Hepatocyte (in vitro differentiated cells): Measurements from ENCODE around the gene GLUD2. TPM values are rescaled to one million over a fixed set of nuclear protein-coding genes. Genes with fewer than 3 reads are reported as not detected.
A peak's percentile ranks its signal among the peaks of the same experiment; 100 is the strongest.

ENCODE experiments used
- DNase-seq: peaks from one replicate; pipeline ENCODE4 v3.0.0-alpha.2; 2016; ENCODE audit warnings: low spot score
- H2AFZ ChIP-seq: fragments of 200-600 bp; sonication (generic); 2 replicates; pipeline ENCODE4 v1.6.0; 2016; ENCODE audit warnings: antibody characterized with exemption, mild to moderate bottlenecking
- H3K27ac ChIP-seq: fragments of 200-600 bp; sonication (generic); 2 replicates; pipeline ENCODE4 v1.5.1; 2016; ENCODE audit warnings: mild to moderate bottlenecking
- H3K27me3 ChIP-seq: fragments of 200-600 bp; sonication (generic); 2 replicates; pipeline ENCODE4 v1.6.1; 2016
- H3K36me3 ChIP-seq: fragments of 200-600 bp; sonication (generic); replicated peaks from 2 replicates; pipeline ENCODE4 v1.5.1; 2016; ENCODE audit warnings: low read depth; ENCODE audit not compliant: insufficient read depth
- H3K4me1 ChIP-seq: fragments of 200-600 bp; sonication (generic); 2 replicates; pipeline ENCODE4 v1.5.1; 2016; ENCODE audit warnings: mild to moderate bottlenecking, moderate library complexity; ENCODE audit not compliant: insufficient read depth
- H3K4me2 ChIP-seq: fragments of 200-600 bp; sonication (generic); 2 replicates; pipeline ENCODE4 v1.6.0; 2016
- H3K4me3 ChIP-seq: fragments of 200-600 bp; sonication (generic); 2 replicates; pipeline ENCODE4 v1.5.1; 2016; ENCODE audit warnings: mild to moderate bottlenecking
- H3K79me2 ChIP-seq: fragments of 200-600 bp; sonication (generic); 2 replicates; pipeline ENCODE4 v1.6.0; 2017; ENCODE audit warnings: mild to moderate bottlenecking
- H3K9me2 ChIP-seq: fragments of 200-600 bp; sonication (generic); replicated peaks from 2 replicates; pipeline ENCODE4 v1.6.0; 2017; ENCODE audit warnings: mild to moderate bottlenecking; ENCODE audit not compliant: insufficient read depth
- H3K9me3 ChIP-seq: fragments of 200-600 bp; sonication (generic); 2 replicates; pipeline ENCODE4 v1.5.1; 2016; ENCODE audit warnings: low read depth, mild to moderate bottlenecking
- H4K20me1 ChIP-seq: fragments of 200-600 bp; sonication (generic); 2 replicates; pipeline ENCODE4 v1.6.0; 2016; ENCODE audit warnings: mild to moderate bottlenecking; ENCODE audit not compliant: insufficient read depth, poor library complexity, severe bottlenecking
- CTCF ChIP-seq: fragments of 200-600 bp; sonication (generic); IDR thresholded peaks from 2 replicates; pipeline ENCODE4 v1.5.1; 2016; ENCODE audit warnings: antibody characterized with exemption, mild to moderate bottlenecking; ENCODE audit not compliant: poor library complexity
- EZH2 ChIP-seq: fragments of 200-600 bp; sonication (generic); IDR thresholded peaks from 2 replicates; pipeline ENCODE4 v1.6.1; 2016; ENCODE audit warnings: antibody characterized with exemption, mild to moderate bottlenecking, borderline replicate concordance
- EZH2phosphoT487 ChIP-seq: fragments of 200-600 bp; sonication (generic); IDR thresholded peaks from one replicate; pipeline ENCODE4 v1.6.1; 2018; ENCODE audit warnings: antibody characterized with exemption, mild to moderate bottlenecking, low read depth, moderate library complexity; ENCODE audit not compliant: unreplicated experiment, severe bottlenecking
- WGBS: methylation state at CpG from one replicate; pipeline ENCODE4 v1.1.6; 2016; ENCODE audit warnings: low lambda C conversion rate; ENCODE audit errors: missing lambda C conversion rate; 5-methylcytosine and 5-hydroxymethylcytosine counted together
- polyA plus RNA-seq: library from polyadenylated mRNA; unstranded; fragments of >200 nt; fragmentation: Nextera tagmentation; extraction: Ambion mirVana; gene quantifications from 2 replicates; pipeline ENCODE4 v1.2.1, GENCODE V29; 2016
- total RNA-seq: library from RNA; depleted of rRNA; stranded (reverse); fragments of >200 nt; gene quantifications from 2 replicates; pipeline ENCODE4 v1.2.3, GENCODE V29; 2014

The GLUD2 gene
- total and polyA plus RNA-seq, 2 experiments from 2014 or later: 4.4 to 12.6 TPM

GRCh38 chrX:121009764-121010163, 37.6 kb upstream of the GLUD2 start:
- Histone ChIP-seq H4K20me1 (no peaks in the 10 kb centered on the region), H3K4me1 (peaks cover 5% of the 10 kb centered on the region), H3K4me2 (no peak overlapping the region), H2AFZ (no peak overlapping the region), H3K9me3 (no peaks in the 10 kb centered on the region), H3K4me3 (no peak overlapping the region), H3K36me3 (no peaks in the 10 kb centered on the region), H3K9me2 (no peaks in the 10 kb centered on the region), H3K27ac (peak overlapping the region; percentile 46), H3K27me3 (no peaks in the 10 kb centered on the region), H3K79me2 (no peaks in the 10 kb centered on the region)
- no peak for DNase-seq
- TF ChIP-seq EZH2phosphoT487 (no peak), EZH2 (no peak)
- 57% methylated on average over 3 of the region's 3 CpGs for WGBS

GRCh38 chrX:121010218-121010617, 37.2 kb upstream of the GLUD2 start:
- Histone ChIP-seq H4K20me1 (no peaks in the 10 kb centered on the region), H3K36me3 (no peaks in the 10 kb centered on the region), H3K27ac (no peak overlapping the region), H3K4me1 (peaks cover 5% of the 10 kb centered on the region), H3K79me2 (no peaks in the 10 kb centered on the region), H3K27me3 (no peaks in the 10 kb centered on the region), H3K9me2 (no peaks in the 10 kb centered on the region), H2AFZ (no peak overlapping the region), H3K4me2 (no peak overlapping the region), H3K4me3 (no peak overlapping the region), H3K9me3 (no peaks in the 10 kb centered on the region)
- 65% methylated on average over 4 of the region's 4 CpGs for WGBS
- no peak for DNase-seq
- no peak for TF ChIP-seq EZH2
- no peak for TF ChIP-seq EZH2phosphoT487
- no peak for TF ChIP-seq CTCF

DNA sequence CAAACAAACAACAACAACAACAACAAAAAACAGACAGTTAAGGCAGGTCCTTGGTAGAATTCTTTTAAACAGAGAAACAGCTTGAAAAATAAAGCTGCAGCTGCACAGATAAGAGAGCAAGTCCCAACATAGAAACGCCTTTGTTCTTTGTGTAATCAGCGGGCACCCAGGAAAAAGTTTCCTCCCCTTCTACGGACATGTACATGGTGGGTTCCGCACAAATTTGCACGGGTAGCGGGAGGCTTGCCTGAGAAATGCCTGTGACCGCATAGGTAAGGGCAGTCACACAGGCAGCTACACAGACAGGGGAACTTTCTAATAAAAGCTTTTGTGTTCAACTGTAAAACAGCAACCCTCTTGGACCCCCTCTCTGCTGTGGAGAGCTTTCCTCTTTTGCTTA, 36.2 kb upstream of the GLUD2 start:
- DNase-seq: no peak
- 70% methylated on average over 7 of the region's 7 CpGs for WGBS

GRCh38 chrX:121013897-121014455, 33.4 kb upstream of the GLUD2 start:
- Histone ChIP-seq H2AFZ (no peak overlapping the region), H3K9me3 (no peaks in the 10 kb centered on the region), H3K4me1 (peaks cover 5% of the 10 kb centered on the region), H4K20me1 (no peaks in the 10 kb centered on the region), H3K4me2 (no peak overlapping the region), H3K27ac (no peak overlapping the region), H3K9me2 (no peaks in the 10 kb centered on the region), H3K36me3 (no peaks in the 10 kb centered on the region), H3K79me2 (no peaks in the 10 kb centered on the region), H3K27me3 (no peaks in the 10 kb centered on the region), H3K4me3 (no peak overlapping the region)
- DNase-seq: no peak
- no peak for TF ChIP-seq EZH2
- no peak for TF ChIP-seq EZH2phosphoT487
- TF ChIP-seq CTCF: no peak

More for the DNA sequence above, 36.2 kb upstream of the GLUD2 start:
- Histone ChIP-seq H3K27ac (no peak overlapping the region), H2AFZ (no peak overlapping the region), H3K4me1 (peaks cover 5% of the 10 kb centered on the region), H3K4me2 (no peak overlapping the region), H3K4me3 (no peak overlapping the region), H3K9me3 (no peaks in the 10 kb centered on the region), H3K27me3 (no peaks in the 10 kb centered on the region), H4K20me1 (no peaks in the 10 kb centered on the region), H3K36me3 (no peaks in the 10 kb centered on the region), H3K9me2 (no peaks in the 10 kb centered on the region), H3K79me2 (no peaks in the 10 kb centered on the region)
- TF ChIP-seq EZH2 (no peak), CTCF (no peak), EZH2phosphoT487 (no peak)
